Caco-2 (cell line): ENCODE results near the gene OR5D18. TPM values are rescaled to one million over a fixed set of nuclear protein-coding genes. Genes with fewer than 3 reads are reported as not detected.

ENCODE experiments used
- BruUV-seq: library from RNA; stranded (reverse); fragments of 400-500 nt; replicated peaks from 2 replicates; lab custom pipeline; 2021; lab: Mats Ljungman, UMichigan
- CTCF ChIA-PET: fragments of 300-600 bp; sonication (Branson Sonifier 250); formaldehyde crosslinking; loops from one replicate; lab custom pipeline; 2022; ENCODE audit warnings: antibody characterized with exemption; lab: Charles Lee
- POLR2A ChIA-PET: fragments of 300-600 bp; sonication (Branson Sonifier 250); formaldehyde crosslinking; loops from one replicate; lab custom pipeline; 2022; ENCODE audit warnings: antibody characterized with exemption; lab: Charles Lee
- DNase-seq, 2 experiments: peaks; one replicate each; pipeline versions ENCODE4 v3.0.0 to v3.0.0-alpha.2; 2020 to 2022
- H3K27me3 ChIP-seq: replicated peaks from 2 replicates; pipeline ENCODE4 v1.6.0; 2011; ENCODE audit warnings: low read length; ENCODE audit not compliant: control insufficient read depth, insufficient read depth
- H3K36me3 ChIP-seq: 2 replicates; pipeline ENCODE4 v1.5.1; 2011; ENCODE audit warnings: low read length; ENCODE audit not compliant: control insufficient read depth, insufficient read depth
- H3K4me1 ChIP-seq: fragments of 250-450 bp; sonication (Bioruptor Pico); 2 replicates; pipeline ENCODE4 v1.5.1; 2020; ENCODE audit warnings: mild to moderate bottlenecking
- H3K4me3 ChIP-seq: 2 replicates; pipeline ENCODE4 v1.5.1; 2011; ENCODE audit warnings: low read depth, mild to moderate bottlenecking, control low read depth, low read length
- H3K9me3 ChIP-seq: fragments of 250-450 bp; sonication (Bioruptor Pico); 2 replicates; pipeline ENCODE4 v1.5.1; 2020; ENCODE audit warnings: mild to moderate bottlenecking, moderate library complexity
- H3K27ac Mint-ChIP-seq: one replicate; pipeline ENCODE4 v1.8.0; 2022; ENCODE audit warnings: mixed read lengths; ENCODE audit not compliant: unreplicated experiment
- H3K27me3 Mint-ChIP-seq: one replicate; pipeline ENCODE4 v1.8.0; 2022; ENCODE audit warnings: mixed read lengths; ENCODE audit not compliant: insufficient read depth, unreplicated experiment
- H3K36me3 Mint-ChIP-seq: one replicate; pipeline ENCODE4 v1.8.0; 2022; ENCODE audit warnings: mild to moderate bottlenecking, mixed read lengths; ENCODE audit not compliant: insufficient read depth, unreplicated experiment
- H3K4me1 Mint-ChIP-seq: one replicate; pipeline ENCODE4 v1.8.0; 2022; ENCODE audit warnings: low read depth, mixed read lengths; ENCODE audit not compliant: unreplicated experiment
- H3K4me3 Mint-ChIP-seq: one replicate; pipeline ENCODE4 v1.8.0; 2022; ENCODE audit warnings: mild to moderate bottlenecking, moderate library complexity, mixed read lengths; ENCODE audit not compliant: unreplicated experiment
- H3K9me3 Mint-ChIP-seq: one replicate; pipeline ENCODE4 v1.8.0; 2022; ENCODE audit warnings: mixed read lengths; ENCODE audit not compliant: unreplicated experiment
- CTCF ChIP-seq, 2 experiments: fragments of 200-600 bp in 1 of 2; IDR thresholded peaks; 1 replicate in 1 of 2; 2 replicates in 1 of 2; pipeline versions ENCODE4 v1.5.1 to v1.8.0; 2011 to 2022; ENCODE audit warnings: antibody characterized with exemption in 1 of 2, control low read depth in 1 of 2, inconsistent platforms in 1 of 2, low read depth in 1 of 2, low read length in 1 of 2, mild to moderate bottlenecking in 1 of 2, moderate library complexity in 1 of 2; ENCODE audit not compliant: insufficient read depth in 1 of 2, severe bottlenecking in 1 of 2, unreplicated experiment in 1 of 2
- intact Hi-C: fragments of 100-400 bp; cut with micrococcal nuclease; formaldehyde crosslinking; loops from one replicate; pipeline ENCODE4 v1.10.0; 2022; ENCODE audit not compliant: unreplicated experiment
- total RNA-seq: library from RNA; stranded (reverse); gene quantifications from 2 replicates; pipeline ENCODE4 v1.2.3, GENCODE V29; 2022

Gene OR5D18
- total RNA-seq, 1 experiment from 2014 or later = not detected

- Mint-ChIP-seq H3K36me3 (no peaks in the 10 kb centered on the region), H3K4me3 (no peak overlapping the region), H3K27ac (no peak overlapping the region), H3K9me3 (no peaks in the 10 kb centered on the region), H3K4me1 (no peaks in the 10 kb centered on the region), H3K27me3 (no peaks in the 10 kb centered on the region)
- H3K4me1 ChIP-seq = no peaks in the 10 kb centered on the region
- no TSS peak for BruUV-seq
- ChIA-PET CTCF (no interaction called here), POLR2A (no interaction called here)
- no peak overlapping the region for H3K4me3 ChIP-seq
- intact Hi-C loops = no loop called here
- DNase-seq = no peak
- no peak for TF ChIP-seq CTCF (IDR thresholded peaks at IDR 0.05; ENCODE audit: insufficient read depth in 1 of 2, low read depth in 1 of 2, low read length in 1 of 2, severe bottlenecking in 1 of 2, unreplicated experiment in 1 of 2)
- no peaks in the 10 kb centered on the region for H3K9me3 ChIP-seq
- H3K27me3 ChIP-seq = no peaks in the 10 kb centered on the region
- H3K36me3 ChIP-seq = no peaks in the 10 kb centered on the region
Observed at GRCh38 chr11:55847453-55847852, 28.0 kb downstream of the OR5D18 start.

GRCh38 chr11:55849037-55849436 is 29.6 kb downstream of the OR5D18 start:
- no TSS peak for BruUV-seq
- Histone ChIP-seq H3K27me3 (no peaks in the 10 kb centered on the region), H3K9me3 (no peaks in the 10 kb centered on the region), H3K36me3 (no peaks in the 10 kb centered on the region), H3K4me3 (no peak overlapping the region), H3K4me1 (no peaks in the 10 kb centered on the region)
- POLR2A ChIA-PET = no interaction called here
- CTCF ChIA-PET = no interaction called here
- Mint-ChIP-seq H3K4me1 (no peaks in the 10 kb centered on the region), H3K27me3 (no peaks in the 10 kb centered on the region), H3K27ac (no peak overlapping the region), H3K36me3 (no peaks in the 10 kb centered on the region), H3K9me3 (no peaks in the 10 kb centered on the region), H3K4me3 (no peak overlapping the region)
- no peak for DNase-seq
- TF ChIP-seq CTCF (IDR thresholded peaks at IDR 0.05; ENCODE audit: insufficient read depth in 1 of 2, low read depth in 1 of 2, low read length in 1 of 2, severe bottlenecking in 1 of 2, unreplicated experiment in 1 of 2) = no peak
- intact Hi-C loops = no loop called here

- ChIA-PET CTCF (no interaction called here), POLR2A (no interaction called here)
- no peaks in the 10 kb centered on the region for H3K4me1 ChIP-seq
- no peaks in the 10 kb centered on the region for H3K27me3 ChIP-seq
- TF ChIP-seq CTCF (IDR thresholded peaks at IDR 0.05; ENCODE audit: insufficient read depth in 1 of 2, low read depth in 1 of 2, low read length in 1 of 2, severe bottlenecking in 1 of 2, unreplicated experiment in 1 of 2) = no peak
- no peaks in the 10 kb centered on the region for H3K36me3 Mint-ChIP-seq
- no TSS peak for BruUV-seq
- no peaks in the 10 kb centered on the region for H3K9me3 ChIP-seq
- no peaks in the 10 kb centered on the region for H3K36me3 ChIP-seq
- H3K4me1 Mint-ChIP-seq = no peaks in the 10 kb centered on the region
- no peak overlapping the region for H3K4me3 Mint-ChIP-seq
- DNase-seq = no peak
- no peak overlapping the region for H3K4me3 ChIP-seq
- H3K27ac Mint-ChIP-seq = no peak overlapping the region
- intact Hi-C loops = no loop called here
- H3K27me3 Mint-ChIP-seq = no peaks in the 10 kb centered on the region
- H3K9me3 Mint-ChIP-seq = no peaks in the 10 kb centered on the region
Observed at GRCh38 chr11:55852141-55852540, 32.7 kb downstream of the OR5D18 start.
